RPMI8226 (cell line): Measurements from ENCODE around the gene ZNF544.

Experiments
- DNase-seq: peaks from one replicate; pipeline ENCODE4 v3.0.0-alpha.2; 2015

Gene ZNF544

DNA sequence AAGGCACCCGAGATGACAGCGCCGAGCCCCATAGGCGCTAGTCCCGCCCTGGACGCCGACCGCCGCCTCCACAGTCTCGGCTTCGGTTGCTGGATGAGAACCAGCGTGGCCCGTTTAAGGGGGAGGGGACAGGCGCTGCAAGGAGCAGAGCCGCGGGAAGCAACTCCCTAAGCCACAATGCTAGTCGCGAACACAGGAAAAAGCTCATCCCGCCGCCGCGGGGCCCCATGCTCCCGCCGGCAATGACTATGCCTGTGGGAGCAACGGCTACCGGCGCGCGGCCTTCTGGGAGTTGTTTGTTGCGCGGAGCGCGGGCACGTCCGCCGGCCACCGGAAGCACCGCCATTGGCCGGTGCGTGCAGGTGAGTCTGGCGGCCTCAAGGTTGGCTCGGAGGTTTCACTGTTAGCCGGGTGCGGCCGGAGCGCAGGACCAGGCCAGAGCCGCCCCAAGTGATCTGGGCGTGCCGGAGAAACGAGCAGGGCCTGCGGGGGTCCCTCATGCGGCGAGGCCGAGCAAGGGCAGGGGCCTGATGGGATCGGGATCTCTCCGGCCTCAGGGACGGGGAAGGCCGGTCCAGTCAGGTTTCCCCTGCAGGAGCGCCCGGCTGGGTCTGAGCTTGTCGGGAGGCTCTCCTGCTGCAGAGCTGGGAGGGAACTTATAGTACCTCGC lies at the start of gene ZNF544:
Gene ZNF544, plus strand, starts transcription at position 330 of the 670 bp plus-strand sequence. CDS start 15,110 bp downstream, outside the sequence.
- DNase-seq, result peak; percentile 85

DNA sequence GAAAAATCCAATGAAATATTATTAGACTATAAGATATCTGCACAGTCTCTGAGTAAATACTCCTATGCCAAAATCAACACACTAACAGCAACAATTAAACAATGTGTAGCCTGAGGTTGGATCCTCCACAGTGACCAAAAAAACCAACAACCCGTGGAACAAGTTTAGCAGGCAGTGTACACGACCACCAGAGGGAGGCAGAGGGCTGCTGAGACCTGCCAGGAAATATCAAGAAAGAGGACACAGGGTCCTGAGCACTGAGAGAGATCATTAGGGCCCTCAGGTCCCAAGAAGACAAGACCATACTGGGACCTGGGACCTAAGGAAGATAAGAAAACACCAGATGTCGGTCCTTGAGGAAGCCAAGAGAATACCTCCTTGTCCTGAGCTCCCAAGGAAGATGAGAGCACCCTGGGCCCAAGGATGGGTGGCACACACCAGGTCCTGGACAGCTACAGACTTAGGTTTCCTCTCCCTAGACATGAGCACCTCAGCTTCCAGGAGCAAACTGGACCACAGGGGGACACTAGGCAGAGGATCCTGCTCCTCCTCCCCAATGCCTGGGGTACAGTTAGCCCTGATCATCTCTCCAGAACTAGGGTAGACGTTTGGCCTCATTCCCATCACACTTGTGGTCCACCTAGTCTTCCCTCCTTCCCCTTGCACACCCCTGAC lies 46.7 kb upstream of the ZNF544 start:
- DNase-seq, result peak; percentile 76

DNA sequence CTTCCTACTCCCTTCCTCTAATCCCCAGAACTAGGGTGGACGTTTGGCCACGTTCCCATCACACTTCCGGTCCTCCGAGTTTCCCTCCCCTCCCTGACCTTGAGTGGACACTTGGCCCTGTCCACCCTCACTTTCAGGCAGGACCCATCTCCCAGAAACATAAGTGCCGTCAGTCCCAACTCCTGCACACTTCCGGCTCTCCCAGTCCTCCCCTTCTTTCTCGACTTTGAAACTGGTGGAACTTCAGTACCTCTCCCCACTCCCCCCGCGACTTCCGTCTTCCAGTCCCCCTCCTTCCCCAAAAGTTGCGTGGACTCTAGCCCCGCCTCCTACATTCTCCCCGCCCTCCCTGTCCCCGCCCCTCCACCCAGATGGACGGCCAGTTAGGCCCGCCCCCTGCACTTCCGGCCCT lies 46.1 kb upstream of the ZNF544 start:
- no peak for DNase-seq

DNA sequence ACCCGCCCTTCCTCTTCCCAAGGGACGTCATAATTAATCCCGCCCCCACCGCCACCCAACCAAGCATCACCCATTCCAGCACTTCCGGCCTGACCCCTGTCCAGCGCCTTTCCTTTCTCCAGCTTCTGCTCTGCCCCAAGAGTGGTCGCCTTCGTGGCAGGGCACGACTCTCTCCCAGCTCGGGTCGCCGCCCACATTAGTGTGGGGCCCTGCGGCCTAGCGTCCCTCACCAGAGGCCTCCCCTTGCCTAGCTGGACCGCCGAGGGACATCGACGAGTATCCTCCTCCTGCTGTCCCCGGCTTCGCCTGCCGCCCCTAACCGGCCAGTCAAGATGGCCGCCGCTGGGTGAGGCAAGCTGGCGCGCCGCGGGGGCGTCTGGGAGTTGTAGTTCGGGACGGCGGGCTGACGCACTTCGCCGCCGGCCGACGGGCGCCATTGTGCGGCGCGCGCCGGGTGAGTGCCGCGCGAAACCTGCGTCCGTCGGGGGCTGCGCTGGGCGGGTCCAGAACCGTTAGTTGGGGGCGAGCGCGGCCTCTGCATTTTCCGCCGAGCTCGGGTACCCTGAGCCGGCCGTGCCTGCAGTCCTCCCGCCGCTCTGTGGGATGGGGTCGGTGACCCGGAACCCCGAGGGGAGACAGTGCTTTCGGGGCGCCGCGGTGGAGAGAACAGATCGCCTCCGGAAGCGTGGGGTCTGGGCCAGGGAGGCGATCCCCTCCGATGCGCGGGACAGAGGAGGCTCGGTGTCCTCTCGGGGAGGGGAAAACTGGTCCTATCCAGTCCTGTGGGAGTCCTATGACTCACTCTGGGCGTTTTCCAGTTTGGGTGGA lies 45.5 kb upstream of the ZNF544 start, which contains the start of gene ZNF274:
Gene ZNF274, plus strand, starts transcription at position 73 of the 828 bp plus-strand sequence. CDS start 905 bp downstream, outside the sequence.
- peak; percentile 96 for DNase-seq

DNA sequence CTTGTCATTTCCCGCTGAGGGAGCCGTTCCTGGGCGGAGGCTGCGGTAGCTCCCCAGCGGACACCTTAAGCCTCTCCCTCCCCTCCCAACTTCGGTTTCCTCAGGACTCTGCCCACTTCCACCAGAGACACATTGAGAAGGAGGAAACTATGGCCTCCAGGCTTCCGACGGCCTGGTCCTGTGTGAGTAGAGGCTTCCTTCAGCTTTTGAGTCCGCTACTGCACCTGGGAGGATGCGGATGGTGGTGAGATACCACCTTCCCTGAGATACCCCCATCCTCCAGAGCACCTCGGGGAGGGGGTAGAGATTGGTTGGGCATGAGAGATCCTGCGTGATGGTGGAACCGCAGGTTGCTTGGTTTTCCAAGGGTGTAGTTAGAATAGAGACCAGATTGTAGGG lies 44.9 kb upstream of the ZNF544 start:
- no peak for DNase-seq

DNA sequence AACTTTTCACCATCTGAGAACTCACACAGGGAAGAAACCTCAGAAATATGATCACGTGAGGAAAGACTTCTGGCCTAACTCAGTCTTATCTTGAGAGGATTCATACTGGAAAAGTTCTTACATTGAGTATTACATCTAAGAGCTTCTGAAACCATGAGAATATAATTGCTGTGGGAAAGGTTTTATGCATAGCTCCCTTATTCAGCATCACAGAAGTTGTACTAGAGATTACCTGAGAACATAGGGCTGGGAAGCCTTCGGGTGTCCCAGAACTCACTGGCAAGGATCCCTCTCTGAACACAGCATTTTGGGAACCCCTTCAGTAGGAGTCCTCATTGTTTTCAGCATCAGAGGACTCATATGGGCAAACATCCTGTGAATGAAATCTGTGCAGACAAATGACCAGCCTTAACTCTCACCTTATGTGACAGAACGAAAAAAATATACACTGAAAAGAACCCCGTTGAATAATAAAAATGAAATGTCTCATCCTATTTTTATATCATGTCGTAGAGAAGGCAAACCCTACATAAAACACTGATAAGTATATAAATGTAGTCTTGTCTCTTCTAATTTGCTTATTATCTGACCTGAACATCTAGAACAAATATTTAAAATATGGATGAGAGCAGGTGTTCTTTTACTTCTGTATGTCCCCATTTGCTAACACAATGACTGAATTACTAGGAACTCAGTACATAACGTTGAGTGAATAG lies 31.7 kb upstream of the ZNF544 start:
- no peak for DNase-seq

DNA sequence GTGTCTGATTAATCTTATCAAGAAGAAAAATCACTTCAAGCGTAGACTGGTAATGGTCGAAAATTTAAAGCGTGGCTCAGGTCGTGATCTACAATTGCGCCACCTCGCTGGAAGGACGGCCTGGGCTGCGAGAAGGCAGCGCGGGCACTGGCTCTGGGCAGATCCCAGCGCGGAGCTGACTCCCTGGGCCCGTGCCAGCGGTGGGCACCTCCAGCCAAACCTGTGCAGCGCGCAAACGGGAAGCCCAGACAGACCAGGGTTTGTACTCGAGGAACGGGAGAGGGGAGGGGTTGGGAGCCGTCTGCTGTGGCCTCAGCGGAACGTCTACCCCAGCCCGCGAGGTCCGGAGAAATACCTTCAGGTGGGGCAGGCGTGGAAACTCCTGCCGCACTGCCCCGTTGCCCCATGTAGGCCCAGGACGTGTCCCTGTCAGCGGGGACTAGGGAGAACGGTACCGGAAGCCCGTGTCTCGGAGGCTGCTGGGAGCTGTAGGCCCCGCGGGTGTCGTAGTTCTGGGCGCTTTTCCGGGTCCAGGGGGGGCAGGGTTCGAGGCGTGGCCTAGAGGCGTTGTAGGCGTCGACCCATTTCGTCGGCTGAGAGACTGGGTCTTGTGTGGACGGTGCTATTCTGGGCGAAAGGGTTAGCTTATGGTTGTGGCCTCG lies 24.8 kb upstream of the ZNF544 start:
- DNase-seq, result no peak

DNA sequence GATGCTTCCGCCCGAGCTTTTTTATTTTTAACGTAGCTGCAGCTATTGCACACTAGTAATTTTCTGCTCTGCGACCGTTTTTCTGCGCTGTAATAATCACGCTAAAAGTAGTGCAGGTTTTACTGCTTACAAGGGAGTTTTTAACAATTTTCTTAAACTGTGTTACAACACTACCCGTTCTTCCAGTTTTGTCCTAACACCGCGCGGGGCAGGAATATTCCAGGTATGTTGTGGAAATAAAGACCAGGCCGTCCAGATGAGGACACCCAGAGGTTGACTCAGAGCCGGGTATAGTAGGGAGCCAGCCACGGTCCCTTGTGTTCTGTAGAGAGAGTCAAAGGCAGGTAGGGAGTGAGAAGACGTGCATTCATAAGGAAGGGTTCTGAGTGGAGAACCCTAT lies 24.1 kb upstream of the ZNF544 start:
- no peak for DNase-seq

DNA sequence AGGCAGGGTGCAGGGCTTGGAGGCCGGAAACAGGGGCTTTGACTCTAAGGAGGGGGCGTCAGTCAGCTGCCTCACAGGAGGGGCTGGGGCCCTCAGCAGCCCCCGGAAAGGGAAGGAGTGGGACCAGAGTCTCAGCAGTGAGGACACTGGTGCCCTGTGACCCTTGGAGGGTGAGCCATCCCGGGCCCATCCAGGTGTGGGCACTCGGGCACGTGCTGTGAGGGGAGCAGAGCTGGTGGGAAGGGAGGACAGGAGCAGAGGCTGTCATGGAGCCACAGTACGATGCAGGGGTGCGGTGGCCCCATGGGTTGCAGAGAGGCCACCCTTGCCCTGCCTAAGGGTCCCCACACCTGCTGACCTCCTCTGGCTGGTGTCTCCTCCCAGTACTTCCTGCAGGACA lies 19.1 kb upstream of the ZNF544 start:
- DNase-seq, result no peak

DNA sequence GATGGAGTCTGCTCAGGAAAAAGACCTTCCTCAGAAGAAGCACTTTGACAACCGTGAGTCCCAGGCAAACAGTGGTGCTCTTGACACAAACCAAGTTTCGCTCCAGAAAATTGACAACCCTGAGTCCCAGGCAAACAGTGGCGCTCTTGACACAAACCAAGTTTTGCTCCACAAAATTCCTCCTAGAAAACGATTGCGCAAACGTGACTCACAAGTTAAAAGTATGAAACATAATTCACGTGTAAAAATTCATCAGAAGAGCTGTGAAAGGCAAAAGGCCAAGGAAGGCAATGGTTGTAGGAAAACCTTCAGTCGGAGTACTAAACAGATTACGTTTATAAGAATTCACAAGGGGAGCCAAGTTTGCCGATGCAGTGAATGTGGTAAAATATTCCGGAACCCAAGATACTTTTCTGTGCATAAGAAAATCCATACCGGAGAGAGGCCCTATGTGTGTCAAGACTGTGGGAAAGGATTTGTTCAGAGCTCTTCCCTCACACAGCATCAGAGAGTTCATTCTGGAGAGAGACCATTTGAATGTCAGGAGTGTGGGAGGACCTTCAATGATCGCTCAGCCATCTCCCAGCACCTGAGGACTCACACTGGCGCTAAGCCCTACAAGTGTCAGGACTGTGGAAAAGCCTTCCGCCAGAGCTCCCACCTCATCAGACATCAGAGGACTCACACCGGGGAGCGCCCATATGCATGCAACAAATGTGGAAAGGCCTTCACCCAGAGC lies 16.2 kb upstream of the ZNF544 start:
- DNase-seq, result no peak

DNA sequence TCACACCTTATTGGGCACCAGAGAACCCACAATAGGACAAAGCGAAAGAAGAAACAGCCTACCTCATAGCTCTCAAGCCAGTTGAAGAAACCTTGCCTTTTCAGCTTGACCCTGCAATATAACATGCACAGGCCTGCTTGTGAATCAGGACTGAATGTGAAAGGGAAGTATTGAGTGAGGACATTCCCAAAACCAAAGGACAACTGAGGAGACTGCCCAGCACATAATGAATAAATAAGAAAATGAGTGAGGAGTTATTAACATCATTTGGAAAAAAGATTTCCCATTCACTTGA lies 15.7 kb upstream of the ZNF544 start:
- DNase-seq, result no peak

DNA sequence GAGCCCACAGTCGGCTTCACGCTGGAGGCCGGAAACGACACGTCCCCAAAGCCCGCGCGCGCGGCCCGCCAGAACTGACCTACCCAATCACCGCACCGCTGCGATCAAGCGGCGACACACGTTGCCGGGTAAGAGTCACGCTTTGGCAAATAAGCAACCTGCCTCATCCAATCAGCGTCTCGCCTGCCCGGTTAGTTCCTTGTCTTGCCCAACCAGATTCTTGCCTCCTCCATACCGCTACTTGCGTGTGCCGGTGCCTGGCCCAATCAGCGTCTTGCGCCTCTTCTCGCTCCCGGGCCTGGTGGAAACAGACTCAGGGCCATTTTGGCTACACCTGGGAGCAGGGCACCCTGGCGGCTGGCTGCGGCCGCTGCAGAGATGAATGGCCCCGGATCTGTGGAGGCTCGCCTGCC lies 11.6 kb upstream of the ZNF544 start:
- DNase-seq, result no peak

DNA sequence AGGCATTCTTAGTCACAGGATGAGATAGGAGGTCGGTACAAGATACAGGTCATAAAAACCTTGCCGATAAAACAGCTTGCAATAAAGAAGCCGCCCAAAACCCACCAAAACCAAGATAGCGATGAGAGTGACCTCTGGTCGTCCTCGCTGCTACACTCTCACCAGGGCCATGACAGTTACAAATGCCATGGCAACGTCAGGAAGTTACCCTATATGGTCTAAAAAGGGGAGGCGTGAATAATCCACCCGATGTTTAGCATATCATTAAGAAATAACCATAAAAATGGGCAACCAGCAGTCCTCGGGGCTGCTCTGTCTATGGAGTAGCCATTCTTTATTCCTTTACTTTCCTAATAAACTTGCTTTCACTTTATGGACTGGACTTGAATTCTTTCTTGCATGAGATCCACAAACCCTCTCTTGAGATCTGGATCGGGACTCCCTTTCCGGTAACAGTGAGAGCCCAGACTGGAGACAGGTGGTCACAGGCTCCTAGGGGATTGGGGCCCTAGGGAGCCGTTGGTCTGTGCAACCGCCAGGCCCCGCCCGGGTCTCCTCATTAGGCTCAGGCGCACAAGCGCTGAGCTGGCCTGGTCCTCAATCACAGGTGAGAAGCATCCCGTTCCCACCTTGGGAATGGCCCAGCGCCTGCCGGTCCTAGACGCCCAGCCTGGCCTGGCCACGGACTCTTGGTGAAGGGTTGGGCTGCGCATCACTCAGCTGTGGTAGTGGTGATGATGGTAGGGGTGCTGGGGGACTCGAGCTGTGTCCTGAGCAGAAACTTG lies 10.9 kb upstream of the ZNF544 start:
- DNase-seq, result no peak

DNA sequence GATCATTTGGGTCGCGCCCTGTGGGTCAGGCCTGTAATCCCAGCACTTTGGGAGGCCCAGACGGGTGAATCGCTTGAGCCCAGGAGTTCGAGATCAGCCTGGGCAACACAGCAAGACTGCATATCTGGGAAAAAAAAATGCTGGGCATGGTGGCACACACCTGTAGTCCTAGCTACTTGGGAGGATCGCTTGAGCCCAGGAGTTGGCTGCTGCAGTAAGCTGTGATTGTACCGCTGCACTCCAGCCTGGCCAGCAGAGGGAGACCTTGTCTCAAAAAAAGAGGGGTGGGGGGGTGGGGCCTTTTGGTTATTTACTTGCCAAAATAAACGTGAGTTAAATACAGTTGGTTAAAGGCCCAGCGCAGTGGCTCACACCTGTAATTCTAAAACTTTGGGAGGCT lies 9.8 kb upstream of the ZNF544 start:
- DNase-seq, result peak; percentile 66

DNA sequence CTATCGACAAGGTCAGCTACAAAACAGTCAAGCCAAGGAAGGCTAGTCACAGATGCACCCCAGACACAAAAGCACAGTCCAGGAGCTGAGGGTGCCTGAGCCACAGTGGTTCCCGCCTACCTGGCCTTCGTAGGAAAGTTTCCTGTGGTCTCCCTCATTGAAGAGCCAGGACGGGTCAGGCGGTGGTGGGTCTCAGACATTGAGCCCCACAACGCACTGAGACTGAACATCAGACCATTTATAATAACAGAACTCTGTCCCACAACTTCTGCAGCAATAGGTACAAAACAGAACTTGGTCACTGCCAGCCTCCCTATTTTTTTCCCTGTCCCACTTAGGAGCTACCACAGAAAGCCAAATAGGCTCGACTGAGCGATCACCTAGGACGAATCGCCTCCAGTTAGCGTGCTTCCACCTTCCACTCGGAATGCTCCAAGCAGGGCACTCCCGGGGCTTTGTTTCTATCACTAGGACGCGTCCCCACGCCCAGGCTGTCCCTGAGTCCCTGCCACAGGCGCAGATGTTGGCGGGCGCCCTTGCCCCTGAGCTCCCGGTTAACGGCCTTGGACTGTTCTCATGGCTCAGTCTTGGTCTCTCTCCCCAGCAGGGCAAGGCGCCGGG lies 640 bp upstream of the ZNF544 start:
- peak; percentile 21 for DNase-seq

DNA sequence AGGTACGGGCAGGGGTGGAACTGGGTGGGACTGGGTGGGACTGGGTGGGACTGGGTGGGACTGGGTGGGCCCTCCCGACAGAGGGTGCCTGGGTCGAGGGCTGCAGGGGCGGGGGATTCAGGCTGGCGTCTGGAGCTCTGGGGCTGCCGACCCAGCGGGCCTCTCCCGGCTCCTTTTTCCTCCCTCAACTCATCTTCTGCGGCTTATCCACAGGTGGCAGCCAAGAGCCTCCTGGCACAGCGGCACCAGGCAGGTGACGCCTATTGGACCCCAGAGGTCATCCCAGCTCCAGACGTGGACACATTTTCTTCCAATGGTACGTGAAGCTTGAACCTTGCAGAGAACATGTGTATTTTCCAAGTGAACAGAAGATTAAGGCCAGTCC lies 533 bp downstream of the ZNF544 start:
- peak; percentile 38 for DNase-seq

DNA sequence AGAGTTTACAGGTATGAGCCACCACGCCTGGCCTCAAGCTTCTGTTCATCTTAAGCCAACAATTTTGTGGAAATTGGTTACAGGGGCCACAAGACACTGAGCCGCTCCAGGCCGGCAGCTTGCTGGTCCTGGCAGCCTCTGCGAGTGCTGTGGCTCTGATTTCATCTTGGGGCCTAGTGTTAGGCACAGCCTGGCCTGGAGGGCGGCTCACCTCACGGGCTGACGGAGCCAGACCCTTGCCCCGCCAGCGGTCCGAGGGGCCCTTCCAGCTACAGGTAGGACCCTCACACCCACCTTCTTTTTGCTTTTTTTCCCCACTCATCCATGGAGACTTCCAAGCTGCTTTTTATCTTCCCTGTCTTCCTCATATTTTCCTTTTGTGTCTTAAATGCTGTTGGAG lies 8.6 kb downstream of the ZNF544 start:
- DNase-seq, result no peak

DNA sequence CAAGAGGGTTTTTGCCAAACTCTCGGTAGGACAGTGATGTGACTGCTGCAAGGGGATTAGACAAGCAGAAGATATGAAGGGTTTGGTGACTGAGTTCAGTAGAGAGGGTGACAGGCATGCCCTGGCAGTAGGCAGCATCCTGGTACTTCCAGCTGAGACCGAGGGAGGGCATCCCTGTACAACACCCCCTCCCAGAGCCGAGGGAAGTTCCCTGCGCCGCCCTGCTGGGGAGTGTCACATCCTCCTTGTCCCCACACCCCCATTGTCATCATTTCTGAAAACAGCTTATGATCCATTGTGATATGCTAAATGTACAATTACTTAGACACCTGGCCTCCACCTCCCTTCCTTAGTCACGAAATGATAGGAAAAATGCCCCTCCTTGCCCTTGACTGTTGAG lies 14.6 kb downstream of the ZNF544 start:
- no peak for DNase-seq

DNA sequence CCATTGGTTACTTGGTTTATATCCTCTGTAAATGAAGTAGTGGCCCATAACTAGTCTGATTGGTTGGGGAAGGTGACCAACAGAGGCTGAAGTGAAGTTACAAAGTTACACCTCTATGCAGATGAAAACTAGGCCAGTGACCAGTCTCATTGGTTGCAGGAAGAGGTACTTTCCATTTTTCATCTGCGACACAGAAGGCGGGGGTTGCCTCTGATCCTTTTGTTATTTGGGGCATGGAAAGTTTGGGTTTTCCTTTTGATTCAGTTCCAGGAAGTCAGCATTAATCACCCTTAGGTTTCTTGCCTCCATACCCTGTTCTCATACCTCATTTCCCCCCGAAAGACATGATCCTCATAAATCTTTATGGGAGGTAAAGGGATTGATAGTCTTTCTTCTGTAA lies 20.2 kb downstream of the ZNF544 start:
- DNase-seq, result no peak

DNA sequence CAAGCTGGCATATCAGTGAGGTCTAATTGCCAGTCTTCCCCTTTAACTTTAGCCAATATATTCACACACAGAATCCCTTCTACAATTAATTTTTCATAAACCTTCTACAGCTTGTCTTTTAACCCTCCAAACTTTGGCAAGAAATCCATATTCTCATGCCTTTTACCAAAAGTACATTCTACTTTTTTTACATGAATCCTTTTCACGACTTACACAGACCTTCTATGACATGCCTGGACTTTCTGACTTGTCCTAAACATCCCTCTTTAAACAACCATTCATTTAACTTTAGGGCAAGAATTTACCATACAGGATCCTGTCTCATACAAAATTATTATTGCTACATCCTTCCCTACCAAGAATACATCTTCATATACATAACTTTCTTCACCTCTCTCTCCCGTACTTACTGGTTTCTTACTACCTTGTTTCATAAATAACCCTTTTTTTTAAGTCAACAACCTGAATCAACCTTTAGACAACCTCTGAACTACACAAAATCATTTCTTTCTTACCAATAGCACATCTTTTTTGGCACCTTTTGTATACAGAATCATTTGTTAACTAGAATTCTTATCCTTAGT lies 23.5 kb downstream of the ZNF544 start:
- no peak for DNase-seq
